HepG2 (cell line): Measurements from ENCODE around the gene MTG1. TPM values are rescaled to one million over a fixed set of nuclear protein-coding genes. Genes with fewer than 3 reads are reported as not detected.

Experiments
- ARNTL ChIP-seq: sonication (generic); formaldehyde crosslinking; IDR thresholded peaks from 2 replicates; pipeline ENCODE4 v1.4.0; 2020; ENCODE audit warnings: mild to moderate bottlenecking, missing genetic modification reagents
- HDAC2 ChIP-seq: sonication (generic); formaldehyde crosslinking; IDR thresholded peaks from 2 replicates; pipeline ENCODE4 v1.4.0; 2020; ENCODE audit warnings: missing genetic modification reagents
- KLF6 ChIP-seq: IDR thresholded peaks from 2 replicates; pipeline ENCODE4 v1.8.0; 2016; ENCODE audit warnings: missing biosample characterization, missing genetic modification reagents
- NFYB ChIP-seq: sonication (generic); formaldehyde crosslinking; IDR thresholded peaks from 2 replicates; pipeline ENCODE4 v1.4.0; 2020; ENCODE audit warnings: missing genetic modification reagents
- STAT5B ChIP-seq: sonication (generic); formaldehyde crosslinking; IDR thresholded peaks from 2 replicates; pipeline ENCODE4 v1.4.0; 2020; ENCODE audit warnings: missing genetic modification reagents
- U2AF1 ChIP-seq: fragments of 200-400 bp; formaldehyde crosslinking; optimal IDR thresholded peaks from 2 replicates; pipeline ENCODE3; 2017; ENCODE audit warnings: mild to moderate bottlenecking, low read depth, low read length
- ZC3H13 ChIP-seq: sonication (generic); formaldehyde crosslinking; IDR thresholded peaks from 2 replicates; pipeline ENCODE4 v1.8.1; 2023; ENCODE audit warnings: mild to moderate bottlenecking, missing genetic modification reagents, moderate library complexity
- ZFX ChIP-seq: sonication (generic); formaldehyde crosslinking; IDR thresholded peaks from 2 replicates; pipeline ENCODE4 v1.4.0; 2020; ENCODE audit warnings: mild to moderate bottlenecking, low read depth, missing genetic modification reagents, moderate library complexity
- ZNF431 ChIP-seq: sonication (generic); formaldehyde crosslinking; IDR thresholded peaks from 2 replicates; pipeline ENCODE4 v1.9.0; 2022; ENCODE audit warnings: missing genetic modification reagents, low read depth, mild to moderate bottlenecking, borderline replicate concordance
- ZNF460 ChIP-seq: sonication (generic); formaldehyde crosslinking; IDR thresholded peaks from 2 replicates; pipeline ENCODE4 v1.5.1; 2020; ENCODE audit warnings: missing genetic modification reagents, mild to moderate bottlenecking, borderline replicate concordance
- polyA plus RNA-seq, 8 experiments: library from polyadenylated mRNA; depleted of rRNA in 3 of 8; stranded (reverse) in 7 of 8; unstranded in 1 of 8; fragments of >200 nt; fragmentation: Illumina TruSeq in 4 of 8; extraction: Trizol in 4 of 8; gene quantifications; 2 replicates each; pipeline versions ENCODE4 v1.2.1 to v1.2.3, GENCODE V29; 2011 to 2016; ENCODE audit warnings: low read depth in 4 of 8, missing spikeins in 1 of 8, mixed read lengths in 1 of 8; ENCODE audit not compliant: insufficient read depth in 1 of 8
- total RNA-seq, 5 experiments: library from RNA; depleted of rRNA; stranded (reverse); fragments of >200 nt; fragmentation: Illumina TruSeq; extraction: Trizol; gene quantifications; 2 replicates each; pipeline ENCODE4 v1.2.3, GENCODE V29; 2016; ENCODE audit warnings: low read depth in 1 of 5
- TF ChIP-seq, protein P1 (sequence below): sonication (generic); formaldehyde crosslinking; IDR thresholded peaks from 2 replicates; pipeline ENCODE4 v1.5.1; 2020; ENCODE audit warnings: mild to moderate bottlenecking, missing genetic modification reagents, moderate library complexity
- TF ChIP-seq, protein P2 (sequence below): IDR thresholded peaks from 2 replicates; pipeline ENCODE4 v1.4.0; 2020; ENCODE audit warnings: mild to moderate bottlenecking, missing genetic modification reagents
- TF ChIP-seq, protein P3 (sequence below): sonication (generic); formaldehyde crosslinking; IDR thresholded peaks from 2 replicates; pipeline ENCODE4 v1.5.1; 2020; ENCODE audit warnings: mild to moderate bottlenecking, missing genetic modification reagents, moderate library complexity
- TF ChIP-seq, protein P4 (sequence below): sonication (generic); formaldehyde crosslinking; conservative IDR thresholded peaks from 2 replicates; pipeline ENCODE4 v1.8.1; 2023; ENCODE audit warnings: missing genetic modification reagents
- TF ChIP-seq, protein P5 (sequence below): sonication (generic); formaldehyde crosslinking; IDR thresholded peaks from 2 replicates; pipeline ENCODE4 v1.4.0; 2020; ENCODE audit warnings: missing genetic modification reagents, borderline replicate concordance
- TF ChIP-seq, protein P6 (sequence below): sonication (generic); formaldehyde crosslinking; IDR thresholded peaks from 2 replicates; pipeline ENCODE4 v1.5.0; 2020; ENCODE audit warnings: missing genetic modification reagents

MTG1 gene
- total and polyA plus RNA-seq, 2 of the 13 experiments (the other 11 are each of a cell fraction or from before 2014, with no cell fraction given): 42.0 to 103 TPM

DNA sequence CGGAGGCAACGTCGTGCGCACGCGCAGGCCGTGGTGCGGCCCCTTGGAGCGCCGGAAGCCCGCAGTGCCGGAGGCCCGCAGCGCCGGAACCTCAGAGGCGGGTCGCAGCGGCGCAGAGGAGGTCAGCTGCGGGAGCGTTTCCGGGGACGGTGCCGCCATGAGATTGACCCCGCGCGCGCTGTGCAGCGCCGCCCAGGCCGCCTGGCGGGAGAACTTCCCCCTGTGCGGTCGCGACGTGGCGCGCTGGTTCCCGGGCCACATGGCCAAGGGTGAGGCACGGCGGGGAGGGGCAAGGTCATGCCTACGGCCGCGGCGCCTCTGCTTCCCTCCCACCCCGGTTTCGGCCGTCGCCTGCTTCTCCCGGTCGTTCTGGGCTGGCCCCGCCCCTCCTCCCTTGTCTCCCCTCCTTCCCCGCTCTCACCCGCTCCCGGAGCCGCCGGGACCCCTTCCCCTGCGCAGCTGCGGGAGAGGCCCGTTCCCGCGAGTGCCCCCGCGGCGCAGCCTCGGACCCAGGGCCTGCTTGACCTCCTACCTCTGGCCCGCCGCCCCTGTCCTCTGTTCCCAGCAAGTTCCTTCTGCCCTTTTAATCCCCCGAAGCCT lies at the start of gene MTG1 (continued):
- TF ChIP-seq, protein P1, sequence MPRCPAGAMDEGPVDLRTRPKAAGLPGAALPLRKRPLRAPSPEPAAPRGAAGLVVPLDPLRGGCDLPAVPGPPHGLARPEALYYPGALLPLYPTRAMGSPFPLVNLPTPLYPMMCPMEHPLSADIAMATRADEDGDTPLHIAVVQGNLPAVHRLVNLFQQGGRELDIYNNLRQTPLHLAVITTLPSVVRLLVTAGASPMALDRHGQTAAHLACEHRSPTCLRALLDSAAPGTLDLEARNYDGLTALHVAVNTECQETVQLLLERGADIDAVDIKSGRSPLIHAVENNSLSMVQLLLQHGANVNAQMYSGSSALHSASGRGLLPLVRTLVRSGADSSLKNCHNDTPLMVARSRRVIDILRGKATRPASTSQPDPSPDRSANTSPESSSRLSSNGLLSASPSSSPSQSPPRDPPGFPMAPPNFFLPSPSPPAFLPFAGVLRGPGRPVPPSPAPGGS: peak; percentile 88
- peak; percentile 90 for TF ChIP-seq KLF6 (CRISPR knock-in tag)
- TF ChIP-seq ZNF431: peak; percentile 67; the same call in 1 of the 2 replicates
- TF ChIP-seq, protein P2, sequence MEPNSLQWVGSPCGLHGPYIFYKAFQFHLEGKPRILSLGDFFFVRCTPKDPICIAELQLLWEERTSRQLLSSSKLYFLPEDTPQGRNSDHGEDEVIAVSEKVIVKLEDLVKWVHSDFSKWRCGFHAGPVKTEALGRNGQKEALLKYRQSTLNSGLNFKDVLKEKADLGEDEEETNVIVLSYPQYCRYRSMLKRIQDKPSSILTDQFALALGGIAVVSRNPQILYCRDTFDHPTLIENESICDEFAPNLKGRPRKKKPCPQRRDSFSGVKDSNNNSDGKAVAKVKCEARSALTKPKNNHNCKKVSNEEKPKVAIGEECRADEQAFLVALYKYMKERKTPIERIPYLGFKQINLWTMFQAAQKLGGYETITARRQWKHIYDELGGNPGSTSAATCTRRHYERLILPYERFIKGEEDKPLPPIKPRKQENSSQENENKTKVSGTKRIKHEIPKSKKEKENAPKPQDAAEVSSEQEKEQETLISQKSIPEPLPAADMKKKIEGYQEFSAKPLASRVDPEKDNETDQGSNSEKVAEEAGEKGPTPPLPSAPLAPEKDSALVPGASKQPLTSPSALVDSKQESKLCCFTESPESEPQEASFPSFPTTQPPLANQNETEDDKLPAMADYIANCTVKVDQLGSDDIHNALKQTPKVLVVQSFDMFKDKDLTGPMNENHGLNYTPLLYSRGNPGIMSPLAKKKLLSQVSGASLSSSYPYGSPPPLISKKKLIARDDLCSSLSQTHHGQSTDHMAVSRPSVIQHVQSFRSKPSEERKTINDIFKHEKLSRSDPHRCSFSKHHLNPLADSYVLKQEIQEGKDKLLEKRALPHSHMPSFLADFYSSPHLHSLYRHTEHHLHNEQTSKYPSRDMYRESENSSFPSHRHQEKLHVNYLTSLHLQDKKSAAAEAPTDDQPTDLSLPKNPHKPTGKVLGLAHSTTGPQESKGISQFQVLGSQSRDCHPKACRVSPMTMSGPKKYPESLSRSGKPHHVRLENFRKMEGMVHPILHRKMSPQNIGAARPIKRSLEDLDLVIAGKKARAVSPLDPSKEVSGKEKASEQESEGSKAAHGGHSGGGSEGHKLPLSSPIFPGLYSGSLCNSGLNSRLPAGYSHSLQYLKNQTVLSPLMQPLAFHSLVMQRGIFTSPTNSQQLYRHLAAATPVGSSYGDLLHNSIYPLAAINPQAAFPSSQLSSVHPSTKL (CRISPR knock-in tag): peak; percentile 58
- TF ChIP-seq, protein P3, sequence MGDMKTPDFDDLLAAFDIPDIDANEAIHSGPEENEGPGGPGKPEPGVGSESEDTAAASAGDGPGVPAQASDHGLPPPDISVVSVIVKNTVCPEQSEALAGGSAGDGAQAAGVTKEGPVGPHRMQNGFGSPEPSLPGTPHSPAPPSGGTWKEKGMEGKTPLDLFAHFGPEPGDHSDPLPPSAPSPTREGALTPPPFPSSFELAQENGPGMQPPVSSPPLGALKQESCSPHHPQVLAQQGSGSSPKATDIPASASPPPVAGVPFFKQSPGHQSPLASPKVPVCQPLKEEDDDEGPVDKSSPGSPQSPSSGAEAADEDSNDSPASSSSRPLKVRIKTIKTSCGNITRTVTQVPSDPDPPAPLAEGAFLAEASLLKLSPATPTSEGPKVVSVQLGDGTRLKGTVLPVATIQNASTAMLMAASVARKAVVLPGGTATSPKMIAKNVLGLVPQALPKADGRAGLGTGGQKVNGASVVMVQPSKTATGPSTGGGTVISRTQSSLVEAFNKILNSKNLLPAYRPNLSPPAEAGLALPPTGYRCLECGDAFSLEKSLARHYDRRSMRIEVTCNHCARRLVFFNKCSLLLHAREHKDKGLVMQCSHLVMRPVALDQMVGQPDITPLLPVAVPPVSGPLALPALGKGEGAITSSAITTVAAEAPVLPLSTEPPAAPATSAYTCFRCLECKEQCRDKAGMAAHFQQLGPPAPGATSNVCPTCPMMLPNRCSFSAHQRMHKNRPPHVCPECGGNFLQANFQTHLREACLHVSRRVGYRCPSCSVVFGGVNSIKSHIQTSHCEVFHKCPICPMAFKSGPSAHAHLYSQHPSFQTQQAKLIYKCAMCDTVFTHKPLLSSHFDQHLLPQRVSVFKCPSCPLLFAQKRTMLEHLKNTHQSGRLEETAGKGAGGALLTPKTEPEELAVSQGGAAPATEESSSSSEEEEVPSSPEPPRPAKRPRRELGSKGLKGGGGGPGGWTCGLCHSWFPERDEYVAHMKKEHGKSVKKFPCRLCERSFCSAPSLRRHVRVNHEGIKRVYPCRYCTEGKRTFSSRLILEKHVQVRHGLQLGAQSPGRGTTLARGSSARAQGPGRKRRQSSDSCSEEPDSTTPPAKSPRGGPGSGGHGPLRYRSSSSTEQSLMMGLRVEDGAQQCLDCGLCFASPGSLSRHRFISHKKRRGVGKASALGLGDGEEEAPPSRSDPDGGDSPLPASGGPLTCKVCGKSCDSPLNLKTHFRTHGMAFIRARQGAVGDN (CRISPR knock-in tag): peak; percentile 94
- TF ChIP-seq, protein P4, sequence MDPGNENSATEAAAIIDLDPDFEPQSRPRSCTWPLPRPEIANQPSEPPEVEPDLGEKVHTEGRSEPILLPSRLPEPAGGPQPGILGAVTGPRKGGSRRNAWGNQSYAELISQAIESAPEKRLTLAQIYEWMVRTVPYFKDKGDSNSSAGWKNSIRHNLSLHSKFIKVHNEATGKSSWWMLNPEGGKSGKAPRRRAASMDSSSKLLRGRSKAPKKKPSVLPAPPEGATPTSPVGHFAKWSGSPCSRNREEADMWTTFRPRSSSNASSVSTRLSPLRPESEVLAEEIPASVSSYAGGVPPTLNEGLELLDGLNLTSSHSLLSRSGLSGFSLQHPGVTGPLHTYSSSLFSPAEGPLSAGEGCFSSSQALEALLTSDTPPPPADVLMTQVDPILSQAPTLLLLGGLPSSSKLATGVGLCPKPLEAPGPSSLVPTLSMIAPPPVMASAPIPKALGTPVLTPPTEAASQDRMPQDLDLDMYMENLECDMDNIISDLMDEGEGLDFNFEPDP: no peak
- TF ChIP-seq STAT5B (CRISPR knock-in tag): 0 out of 2 replicates have a peak, but pooled peaks have one; percentile 30
- TF ChIP-seq ZFX (CRISPR knock-in tag): peak; percentile 97
- TF ChIP-seq ZNF460: peak; percentile 43; the same call in 1 of the 2 replicates
- no peak for TF ChIP-seq U2AF1
- TF ChIP-seq ZC3H13 (CRISPR knock-in tag): peak; percentile 83; the same call in 1 of the 2 replicates
- no peak for TF ChIP-seq NFYB (CRISPR knock-in tag)
- no peak for TF ChIP-seq ARNTL (CRISPR knock-in tag)
- peak; percentile 79 for TF ChIP-seq HDAC2 (CRISPR knock-in tag)
- TF ChIP-seq, protein P5, sequence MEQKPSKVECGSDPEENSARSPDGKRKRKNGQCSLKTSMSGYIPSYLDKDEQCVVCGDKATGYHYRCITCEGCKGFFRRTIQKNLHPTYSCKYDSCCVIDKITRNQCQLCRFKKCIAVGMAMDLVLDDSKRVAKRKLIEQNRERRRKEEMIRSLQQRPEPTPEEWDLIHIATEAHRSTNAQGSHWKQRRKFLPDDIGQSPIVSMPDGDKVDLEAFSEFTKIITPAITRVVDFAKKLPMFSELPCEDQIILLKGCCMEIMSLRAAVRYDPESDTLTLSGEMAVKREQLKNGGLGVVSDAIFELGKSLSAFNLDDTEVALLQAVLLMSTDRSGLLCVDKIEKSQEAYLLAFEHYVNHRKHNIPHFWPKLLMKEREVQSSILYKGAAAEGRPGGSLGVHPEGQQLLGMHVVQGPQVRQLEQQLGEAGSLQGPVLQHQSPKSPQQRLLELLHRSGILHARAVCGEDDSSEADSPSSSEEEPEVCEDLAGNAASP (CRISPR knock-in tag): peak; percentile 82
- TF ChIP-seq, protein P6, sequence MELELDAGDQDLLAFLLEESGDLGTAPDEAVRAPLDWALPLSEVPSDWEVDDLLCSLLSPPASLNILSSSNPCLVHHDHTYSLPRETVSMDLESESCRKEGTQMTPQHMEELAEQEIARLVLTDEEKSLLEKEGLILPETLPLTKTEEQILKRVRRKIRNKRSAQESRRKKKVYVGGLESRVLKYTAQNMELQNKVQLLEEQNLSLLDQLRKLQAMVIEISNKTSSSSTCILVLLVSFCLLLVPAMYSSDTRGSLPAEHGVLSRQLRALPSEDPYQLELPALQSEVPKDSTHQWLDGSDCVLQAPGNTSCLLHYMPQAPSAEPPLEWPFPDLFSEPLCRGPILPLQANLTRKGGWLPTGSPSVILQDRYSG (CRISPR knock-in tag): no peak
